Left lung (tissue), 10 donors: ENCODE results near the gene MCF2L. TPM values are rescaled to one million over a fixed set of nuclear protein-coding genes. Genes with fewer than 3 reads are reported as not detected.

Experiments
- ATAC-seq: fragments of 200-7000 bp; cut with Tn5 transposase; one replicate; pipeline ENCODE4 v1.9.1; 2020; ENCODE audit warnings: moderate library complexity
- DNase-seq, 4 donors: peaks; one replicate each; pipeline ENCODE4 v3.0.0-alpha.2; 2013 to 2020
- H3K27ac ChIP-seq, 2 donors: fragments of 200-600 bp; sonication (generic) in 1 of 2; one replicate each; pipeline versions ENCODE4 v1.5.0 to v1.8.0; 2020 to 2021
- H3K27me3 ChIP-seq, 2 donors: fragments of 200-600 bp; sonication (generic) in 1 of 2; one replicate each; pipeline versions ENCODE4 v1.5.0 to v1.8.0; 2020 to 2021
- H3K36me3 ChIP-seq, 2 donors: fragments of 200-600 bp; sonication (generic) in 1 of 2; one replicate each; pipeline versions ENCODE4 v1.5.0 to v1.8.0; 2020 to 2021
- H3K4me1 ChIP-seq, 2 donors: fragments of 200-600 bp; one replicate each; pipeline ENCODE4 v1.8.0; 2021
- H3K4me3 ChIP-seq, 2 donors: fragments of 200-600 bp; sonication (generic) in 1 of 2; one replicate each; pipeline versions ENCODE4 v1.5.0 to v1.8.0; 2020 to 2021; ENCODE audit warnings: mild to moderate bottlenecking in 1 of 2
- H3K9me3 ChIP-seq, 2 donors: fragments of 200-600 bp; sonication (generic) in 1 of 2; one replicate each; pipeline versions ENCODE4 v1.5.0 to v1.8.0; 2020 to 2021
- intact Hi-C, 2 donors: fragments of 100-400 bp; cut with DNase I; formaldehyde crosslinking; loops; one replicate each; pipeline versions ENCODE4 v1.11.2 to v1.14.2; 2022
- polyA plus RNA-seq, 6 donors: library from polyadenylated mRNA; unstranded; fragments of 120-200 nt; gene quantifications; one replicate each; pipeline ENCODE4 v1.2.1, GENCODE V29; 2013; ENCODE audit not compliant: insufficient read length in 6 of 6
- total RNA-seq, 2 donors: library from RNA; stranded (reverse); fragmentation: NEBNext Ultra II Directional; extraction: Animal tissue kit (Norgen Biotek cat#: 25700); gene quantifications; one replicate each; pipeline ENCODE4 v1.2.1, GENCODE V29; 2021
- TF ChIP-seq, protein P1 (sequence below), 2 donors: fragments of 200-600 bp; sonication (generic) in 1 of 2; IDR thresholded peaks; one replicate each; pipeline versions ENCODE4 v1.5.0 to v1.8.0; 2021; ENCODE audit warnings: antibody characterized with exemption in 2 of 2
- donor health status: DM: no; HTN: yes; CAD: no.
- donor health status: DM: no; HTN: no; CAD: no.

The MCF2L gene
- total and polyA plus RNA-seq, 8 donors = 22.2 to 39.5 (median 33.7) TPM

DNA sequence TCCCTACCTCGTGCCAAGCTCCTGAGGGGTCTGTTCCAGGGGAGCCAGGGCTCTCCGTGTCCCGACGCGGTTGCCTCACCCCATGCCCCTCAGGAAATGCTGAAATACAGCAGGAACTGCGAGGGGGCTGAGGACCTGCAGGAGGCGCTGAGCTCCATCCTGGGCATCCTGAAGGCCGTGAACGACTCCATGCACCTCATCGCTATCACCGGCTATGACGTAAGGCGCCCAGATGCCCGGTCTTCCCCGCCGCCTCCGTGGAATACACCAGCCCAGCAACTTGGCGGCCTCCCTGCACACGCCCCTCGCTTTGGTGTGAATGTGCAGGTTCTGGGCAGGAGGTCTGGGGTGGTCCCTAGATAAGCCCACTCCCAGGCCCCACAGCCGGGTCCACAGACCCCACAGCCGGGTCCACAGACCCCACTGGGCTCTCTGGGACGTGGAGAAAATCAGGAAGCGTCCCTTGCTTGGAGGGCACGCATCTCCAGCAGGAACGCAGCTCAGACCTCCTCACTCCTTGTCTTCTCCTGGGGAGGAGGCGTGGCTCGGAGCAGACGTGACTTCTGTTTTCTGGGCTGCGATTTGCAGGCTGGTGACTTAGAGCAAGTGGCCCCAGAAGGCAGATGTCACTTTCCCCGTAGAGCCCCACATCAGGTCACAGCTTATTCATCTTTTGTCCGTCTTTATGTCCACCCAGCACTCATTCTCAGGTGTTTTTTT is 117.2 kb downstream of the MCF2L start:
- Histone ChIP-seq H3K9me3 (no peaks in the 10 kb centered on the region), H3K36me3 (peaks cover 0 to 45% of the 10 kb centered on the region in 2 donors), H3K27me3 (no peaks in the 10 kb centered on the region), H3K4me1 (no peaks in the 10 kb centered on the region), H3K4me3 (no peak overlapping the region), H3K27ac (no peak overlapping the region)
- intact Hi-C loops = no loop called here
- ATAC-seq = no peak
- TF ChIP-seq, protein P1, sequence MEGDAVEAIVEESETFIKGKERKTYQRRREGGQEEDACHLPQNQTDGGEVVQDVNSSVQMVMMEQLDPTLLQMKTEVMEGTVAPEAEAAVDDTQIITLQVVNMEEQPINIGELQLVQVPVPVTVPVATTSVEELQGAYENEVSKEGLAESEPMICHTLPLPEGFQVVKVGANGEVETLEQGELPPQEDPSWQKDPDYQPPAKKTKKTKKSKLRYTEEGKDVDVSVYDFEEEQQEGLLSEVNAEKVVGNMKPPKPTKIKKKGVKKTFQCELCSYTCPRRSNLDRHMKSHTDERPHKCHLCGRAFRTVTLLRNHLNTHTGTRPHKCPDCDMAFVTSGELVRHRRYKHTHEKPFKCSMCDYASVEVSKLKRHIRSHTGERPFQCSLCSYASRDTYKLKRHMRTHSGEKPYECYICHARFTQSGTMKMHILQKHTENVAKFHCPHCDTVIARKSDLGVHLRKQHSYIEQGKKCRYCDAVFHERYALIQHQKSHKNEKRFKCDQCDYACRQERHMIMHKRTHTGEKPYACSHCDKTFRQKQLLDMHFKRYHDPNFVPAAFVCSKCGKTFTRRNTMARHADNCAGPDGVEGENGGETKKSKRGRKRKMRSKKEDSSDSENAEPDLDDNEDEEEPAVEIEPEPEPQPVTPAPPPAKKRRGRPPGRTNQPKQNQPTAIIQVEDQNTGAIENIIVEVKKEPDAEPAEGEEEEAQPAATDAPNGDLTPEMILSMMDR (IDR thresholded peaks at IDR 0.05) = no peak
- DNase-seq = peak in 1 of 4 donors; percentile 71

DNA sequence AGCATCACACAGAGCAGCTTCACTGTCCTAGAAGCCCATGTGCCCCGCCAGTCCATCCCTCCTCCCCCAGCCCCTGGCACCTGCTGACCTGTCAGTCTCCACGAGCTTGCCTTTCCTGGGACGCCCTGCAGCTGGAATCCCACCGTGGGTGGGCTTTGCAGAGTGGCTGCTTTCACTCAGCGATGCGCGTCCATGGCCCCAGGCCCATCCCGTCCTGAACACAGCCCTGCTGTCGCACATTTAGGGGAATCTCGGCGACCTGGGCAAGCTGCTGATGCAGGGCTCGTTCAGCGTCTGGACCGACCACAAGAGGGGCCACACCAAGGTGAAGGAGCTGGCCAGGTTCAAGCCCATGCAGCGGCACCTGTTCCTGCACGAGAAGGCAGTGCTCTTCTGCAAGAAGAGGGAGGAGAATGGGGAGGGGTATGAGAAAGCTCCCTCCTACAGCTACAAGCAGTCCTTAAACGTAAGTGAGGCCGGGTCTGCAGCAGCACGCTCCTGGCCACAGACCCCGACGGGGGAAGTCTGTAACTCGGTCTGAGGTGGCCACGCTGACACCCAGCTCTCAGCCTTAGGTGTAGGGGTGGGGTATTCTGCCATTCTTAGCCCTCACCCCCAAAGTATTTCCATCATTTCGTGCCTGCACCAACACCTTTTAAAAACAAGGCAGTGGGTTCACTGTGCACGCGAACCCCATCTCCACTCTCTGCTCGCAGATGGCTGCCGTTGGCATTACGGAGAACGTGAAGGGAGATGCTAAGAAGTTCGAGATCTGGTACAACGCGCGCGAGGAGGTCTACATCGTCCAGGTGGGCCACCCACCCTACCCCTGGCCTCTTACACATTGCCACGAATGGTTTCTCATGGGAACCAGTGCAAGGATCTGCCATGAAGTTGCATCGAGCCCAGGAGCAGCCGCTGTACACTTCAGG is 118.2 kb downstream of the MCF2L start:
- intact Hi-C loops = no loop called here
- Histone ChIP-seq H3K4me1 (no peaks in the 10 kb centered on the region), H3K27ac (no peak overlapping the region), H3K9me3 (no peaks in the 10 kb centered on the region), H3K4me3 (no peak overlapping the region), H3K36me3 (peaks cover 0 to 49% of the 10 kb centered on the region in 2 donors), H3K27me3 (no peaks in the 10 kb centered on the region)
- ATAC-seq (no peak), DNase-seq (peak in 1 of 4 donors; percentile 65)
- TF ChIP-seq, protein P1 (IDR thresholded peaks at IDR 0.05) = no peak

DNA sequence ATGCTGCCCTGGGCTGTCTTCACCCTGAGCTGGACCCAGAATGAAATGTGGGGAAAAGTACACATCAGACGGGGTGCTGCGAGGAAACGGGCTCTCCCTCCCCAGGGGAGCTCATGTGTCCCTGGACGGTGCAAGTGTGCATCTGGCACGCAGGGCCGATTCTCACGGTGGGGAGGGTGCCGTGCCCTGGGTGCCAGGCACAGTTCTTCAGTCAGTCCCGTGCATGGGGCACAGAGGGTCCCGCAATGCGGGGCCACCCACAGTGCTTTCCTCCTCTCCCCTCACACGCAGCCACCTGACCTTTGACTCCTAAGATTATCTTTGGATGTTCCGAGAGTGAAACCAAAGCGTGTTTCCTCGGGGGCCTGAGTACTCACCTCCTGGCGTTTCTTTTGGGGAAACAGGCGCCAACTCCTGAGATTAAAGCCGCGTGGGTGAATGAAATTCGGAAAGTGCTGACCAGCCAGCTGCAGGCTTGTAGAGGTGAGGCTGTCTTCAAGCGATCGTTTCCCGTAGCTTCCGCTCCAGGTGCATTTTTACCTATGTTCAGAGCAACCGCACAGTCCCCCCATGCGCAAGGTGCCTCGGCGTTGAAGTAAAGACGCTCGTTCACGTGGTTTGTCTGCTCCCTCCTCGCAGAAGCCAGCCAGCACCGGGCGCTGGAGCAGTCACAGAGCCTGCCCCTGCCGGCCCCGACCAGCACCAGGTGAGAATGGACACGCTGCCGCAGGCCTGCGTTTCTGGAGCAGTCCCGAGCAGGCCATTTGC is 119.1 kb downstream of the MCF2L start:
- DNase-seq = peak in 1 of 4 donors; percentile 77
- no peaks in the 10 kb centered on the region for H3K9me3 ChIP-seq
- no peak overlapping the region for H3K4me3 ChIP-seq
- H3K27ac ChIP-seq = no peak overlapping the region
- ATAC-seq = no peak
- H3K4me1 ChIP-seq = no peaks in the 10 kb centered on the region
- intact Hi-C loops = no loop called here
- peaks cover 0 to 49% of the 10 kb centered on the region in 2 donors for H3K36me3 ChIP-seq
- TF ChIP-seq, protein P1 (IDR thresholded peaks at IDR 0.05) = no peak
- H3K27me3 ChIP-seq = no peaks in the 10 kb centered on the region

DNA sequence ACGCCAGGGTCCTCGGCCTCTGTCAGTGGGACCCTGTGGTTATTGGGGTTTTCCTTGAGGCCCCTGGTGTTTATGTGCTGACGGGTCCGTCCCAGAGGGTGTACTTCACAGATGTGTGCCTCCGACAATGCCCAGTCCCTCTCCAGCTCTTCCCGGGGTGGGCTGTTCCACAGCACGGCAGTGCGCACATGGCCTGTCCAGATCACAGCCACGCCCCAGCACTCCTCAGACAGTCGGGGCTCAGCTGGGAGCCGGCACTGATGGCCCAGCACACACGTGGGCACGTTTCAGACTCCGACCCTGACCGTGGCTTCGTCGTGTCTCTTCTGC is 119.6 kb downstream of the MCF2L start:
- intact Hi-C loops = no loop called here
- H3K27me3 ChIP-seq = no peaks in the 10 kb centered on the region
- H3K27ac ChIP-seq = no peak overlapping the region
- TF ChIP-seq, protein P1 (IDR thresholded peaks at IDR 0.05) = no peak
- H3K36me3 ChIP-seq = peaks cover 0 to 49% of the 10 kb centered on the region in 2 donors
- H3K4me1 ChIP-seq = no peaks in the 10 kb centered on the region
- no peak overlapping the region for H3K4me3 ChIP-seq
- no peaks in the 10 kb centered on the region for H3K9me3 ChIP-seq
- DNase-seq = peak in 1 of 4 donors; percentile 73
- ATAC-seq = no peak
